ENCODE measurements around the gene LCE2B.
A peak's percentile ranks its signal among the peaks of the same experiment; 100 is the strongest.
"Not testable (repeated sequence)": the region's sequence is repeated elsewhere in the genome, so short reads cannot be mapped to it uniquely, and the experiment has no call there.

The LCE2B gene

GRCh38 chr1:152685823-152686222 is at the start of gene LCE2B:
LCE2B (plus strand) TSS chr1:152686123; CDS start chr1:152686844, 721 bp downstream.
- not testable (repeated sequence) for DNase-seq

GRCh38 chr1:152640351-152640750 is 45.6 kb upstream of the LCE2B start:
- no peak for DNase-seq
- TF ChIP-seq POLR2A (IDR thresholded peaks at IDR 0.05; ENCODE audit: low read length) = no peak
- no peak for TF ChIP-seq GATA1 (IDR thresholded peaks at IDR 0.05; ENCODE audit: low read depth, low read length)

GRCh38 chr1:152643945-152644344 is 42.0 kb upstream of the LCE2B start:
- no peak for DNase-seq
- TF ChIP-seq GATA1 (IDR thresholded peaks at IDR 0.05; ENCODE audit: low read depth, low read length) (no peak), POLR2A (IDR thresholded peaks at IDR 0.05; ENCODE audit: low read length) (no peak)

- DNase-seq = no peak
Measured at GRCh38 chr1:152645146-152645545, 40.8 kb upstream of the LCE2B start.

GRCh38 chr1:152646656-152647055 is 39.3 kb upstream of the LCE2B start:
- no peak for DNase-seq
- no peak for TF ChIP-seq POLR2A (IDR thresholded peaks at IDR 0.05; ENCODE audit: low read length)
- no peak for TF ChIP-seq GATA1 (IDR thresholded peaks at IDR 0.05; ENCODE audit: low read depth, low read length)

More at GRCh38 chr1:152645146-152645545, 40.8 kb upstream of the LCE2B start:
- TF ChIP-seq GATA1 (IDR thresholded peaks at IDR 0.05; ENCODE audit: low read depth, low read length) (no peak), POLR2A (IDR thresholded peaks at IDR 0.05; ENCODE audit: low read length) (no peak)

- TF ChIP-seq POLR2A (IDR thresholded peaks at IDR 0.05; ENCODE audit: low read length) = no peak
- no peak for TF ChIP-seq GATA1 (IDR thresholded peaks at IDR 0.05; ENCODE audit: low read depth, low read length)
- DNase-seq = peak; percentile 57 to 74
Measured at GRCh38 chr1:152654110-152654509, 31.8 kb upstream of the LCE2B start.

GRCh38 chr1:152656459-152656858 is 29.5 kb upstream of the LCE2B start:
- TF ChIP-seq GATA1 (IDR thresholded peaks at IDR 0.05; ENCODE audit: low read depth, low read length) = no peak
- no peak for TF ChIP-seq POLR2A (IDR thresholded peaks at IDR 0.05; ENCODE audit: low read length)

GRCh38 chr1:152657677-152658076 is 28.2 kb upstream of the LCE2B start:
- DNase-seq = no peak
- TF ChIP-seq POLR2A (IDR thresholded peaks at IDR 0.05; ENCODE audit: low read length) (no peak), GATA1 (IDR thresholded peaks at IDR 0.05; ENCODE audit: low read depth, low read length) (no peak)

More at GRCh38 chr1:152656459-152656858, 29.5 kb upstream of the LCE2B start:
- DNase-seq = no peak

- DNase-seq = no peak
Measured at GRCh38 chr1:152658649-152659048, 27.3 kb upstream of the LCE2B start.

GRCh38 chr1:152663098-152663497 is 22.8 kb upstream of the LCE2B start, which contains the start of gene LCE2D:
LCE2D (plus strand) TSS chr1:152663380; CDS start chr1:152664106, 726 bp downstream.
- DNase-seq = no peak
- no peak for TF ChIP-seq POLR2A (IDR thresholded peaks at IDR 0.05; ENCODE audit: low read length)
- no peak for TF ChIP-seq GATA1 (IDR thresholded peaks at IDR 0.05; ENCODE audit: low read depth, low read length)

More at GRCh38 chr1:152658649-152659048, 27.3 kb upstream of the LCE2B start:
- TF ChIP-seq GATA1 (IDR thresholded peaks at IDR 0.05; ENCODE audit: low read depth, low read length) (no peak), POLR2A (IDR thresholded peaks at IDR 0.05; ENCODE audit: low read length) (no peak)

- not testable (repeated sequence) for DNase-seq
Measured at GRCh38 chr1:152666171-152666570, 19.8 kb upstream of the LCE2B start.

- no peak for TF ChIP-seq GATA1 (IDR thresholded peaks at IDR 0.05; ENCODE audit: low read depth, low read length)
- DNase-seq = no peak
Measured at GRCh38 chr1:152667648-152668047, 18.3 kb upstream of the LCE2B start.

- TF ChIP-seq POLR2A (IDR thresholded peaks at IDR 0.05; ENCODE audit: low read length) = no peak
- TF ChIP-seq GATA1 (IDR thresholded peaks at IDR 0.05; ENCODE audit: low read depth, low read length) = no peak
- DNase-seq = no peak
Measured at GRCh38 chr1:152673016-152673415, 12.9 kb upstream of the LCE2B start.

- not testable (repeated sequence) for DNase-seq
Measured at GRCh38 chr1:152674983-152675382, 10.9 kb upstream of the LCE2B start, which contains the start of gene LCE2C. LCE2C (plus strand) TSS chr1:152675279; CDS start chr1:152676016, 737 bp downstream.

- no peak for DNase-seq
- TF ChIP-seq GATA1 (IDR thresholded peaks at IDR 0.05; ENCODE audit: low read depth, low read length) = no peak
- no peak for TF ChIP-seq POLR2A (IDR thresholded peaks at IDR 0.05; ENCODE audit: low read length)
Measured at GRCh38 chr1:152679459-152679858, 6.5 kb upstream of the LCE2B start.

GRCh38 chr1:152681616-152682015 is 4.3 kb upstream of the LCE2B start:
- no peak for DNase-seq
- TF ChIP-seq POLR2A (IDR thresholded peaks at IDR 0.05; ENCODE audit: low read length) = no peak
- TF ChIP-seq GATA1 (IDR thresholded peaks at IDR 0.05; ENCODE audit: low read depth, low read length) = no peak
